ENCODE results near the gene IL36RN. TPM values are rescaled to one million over a fixed set of nuclear protein-coding genes. Genes with fewer than 3 reads are reported as not detected.

Gene IL36RN
- total RNA-seq, 4 donors from 2014 or later = not detected

DNA sequence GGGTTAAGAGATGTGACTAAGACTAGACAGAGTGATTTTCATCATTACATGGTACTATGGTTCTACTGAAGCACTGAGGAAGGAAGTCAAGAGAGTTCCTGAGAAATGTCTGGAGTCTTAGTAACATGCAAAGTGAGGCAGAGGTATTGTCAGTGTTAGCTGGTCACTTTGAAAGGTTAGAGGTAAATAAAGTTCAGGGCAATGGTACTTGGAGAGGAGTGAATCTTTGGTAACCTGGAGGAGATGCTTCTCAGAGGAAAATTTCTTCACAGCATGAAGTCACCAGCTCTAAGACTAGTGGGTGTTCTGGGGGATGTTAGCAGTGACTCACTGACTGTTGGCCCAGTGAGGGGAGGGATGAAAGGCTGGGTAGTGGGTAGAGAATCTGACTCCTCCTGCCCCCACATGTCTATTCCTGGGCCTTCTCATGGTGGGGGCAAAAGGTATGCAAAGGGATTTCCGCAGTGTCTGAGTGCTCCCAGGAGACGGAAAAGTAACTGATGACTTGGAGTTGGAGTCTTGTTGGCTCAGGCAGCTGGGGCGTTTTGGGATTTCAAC, 45.1 kb downstream of the IL36RN start:
- TF ChIP-seq, protein P1, sequence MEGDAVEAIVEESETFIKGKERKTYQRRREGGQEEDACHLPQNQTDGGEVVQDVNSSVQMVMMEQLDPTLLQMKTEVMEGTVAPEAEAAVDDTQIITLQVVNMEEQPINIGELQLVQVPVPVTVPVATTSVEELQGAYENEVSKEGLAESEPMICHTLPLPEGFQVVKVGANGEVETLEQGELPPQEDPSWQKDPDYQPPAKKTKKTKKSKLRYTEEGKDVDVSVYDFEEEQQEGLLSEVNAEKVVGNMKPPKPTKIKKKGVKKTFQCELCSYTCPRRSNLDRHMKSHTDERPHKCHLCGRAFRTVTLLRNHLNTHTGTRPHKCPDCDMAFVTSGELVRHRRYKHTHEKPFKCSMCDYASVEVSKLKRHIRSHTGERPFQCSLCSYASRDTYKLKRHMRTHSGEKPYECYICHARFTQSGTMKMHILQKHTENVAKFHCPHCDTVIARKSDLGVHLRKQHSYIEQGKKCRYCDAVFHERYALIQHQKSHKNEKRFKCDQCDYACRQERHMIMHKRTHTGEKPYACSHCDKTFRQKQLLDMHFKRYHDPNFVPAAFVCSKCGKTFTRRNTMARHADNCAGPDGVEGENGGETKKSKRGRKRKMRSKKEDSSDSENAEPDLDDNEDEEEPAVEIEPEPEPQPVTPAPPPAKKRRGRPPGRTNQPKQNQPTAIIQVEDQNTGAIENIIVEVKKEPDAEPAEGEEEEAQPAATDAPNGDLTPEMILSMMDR (IDR thresholded peaks at IDR 0.05; ENCODE audit: low read depth) = no peak

DNA sequence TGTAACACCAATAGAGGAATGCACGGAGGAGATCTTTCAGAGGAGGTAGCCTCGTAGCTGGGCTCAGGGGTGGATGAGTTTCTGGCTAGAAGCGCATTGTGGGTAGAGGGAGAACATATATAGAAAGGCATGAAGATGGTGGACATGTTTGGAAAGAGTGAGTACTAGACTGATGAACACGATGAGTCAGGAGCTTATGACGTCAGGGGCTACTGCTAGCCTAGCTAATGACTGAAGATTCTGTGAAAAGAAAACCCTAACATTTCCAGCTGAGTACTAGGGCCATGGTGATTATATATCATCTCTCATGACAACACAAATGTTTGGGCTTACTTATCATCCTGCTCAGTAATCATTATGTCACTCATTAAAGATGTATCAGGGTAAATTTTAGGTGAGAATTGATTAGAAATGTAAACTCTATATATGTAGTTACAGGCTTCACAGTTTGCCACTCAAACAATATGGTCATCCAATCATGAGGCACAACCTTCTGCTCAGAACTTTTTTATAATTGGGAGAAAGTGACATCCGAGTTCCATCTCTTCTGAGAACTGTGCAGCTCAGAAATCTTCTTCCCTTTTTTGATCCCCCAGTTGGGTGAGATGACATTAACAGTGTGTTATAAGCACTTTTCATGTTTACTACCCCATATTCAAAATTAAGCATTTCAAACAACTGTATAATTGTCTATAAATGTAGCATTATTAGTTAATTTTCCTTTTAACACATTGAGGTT, 46.2 kb downstream of the IL36RN start:
- TF ChIP-seq, protein P1 (IDR thresholded peaks at IDR 0.05; ENCODE audit: low read depth) = no peak

DNA sequence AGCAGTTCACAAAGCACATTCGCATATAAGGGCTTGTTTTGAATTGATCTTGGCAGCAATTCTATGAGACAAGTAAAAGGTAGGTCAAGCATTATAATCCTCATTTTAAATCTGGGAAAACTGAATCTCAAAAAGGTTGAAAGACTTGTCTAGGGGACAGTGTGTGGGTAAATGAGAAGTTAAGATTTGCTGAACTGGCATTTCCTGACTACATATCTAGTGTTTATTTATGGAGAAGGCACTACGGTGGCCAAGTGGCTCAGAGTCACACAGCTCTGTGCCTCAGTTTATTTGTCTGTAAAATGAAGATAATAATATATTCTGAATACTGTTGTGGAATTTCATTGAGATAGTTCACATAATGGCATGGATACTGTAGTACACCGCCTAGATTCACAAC, 52.1 kb downstream of the IL36RN start:
- TF ChIP-seq, protein P1 (IDR thresholded peaks at IDR 0.05; ENCODE audit: low read depth) = no peak

DNA sequence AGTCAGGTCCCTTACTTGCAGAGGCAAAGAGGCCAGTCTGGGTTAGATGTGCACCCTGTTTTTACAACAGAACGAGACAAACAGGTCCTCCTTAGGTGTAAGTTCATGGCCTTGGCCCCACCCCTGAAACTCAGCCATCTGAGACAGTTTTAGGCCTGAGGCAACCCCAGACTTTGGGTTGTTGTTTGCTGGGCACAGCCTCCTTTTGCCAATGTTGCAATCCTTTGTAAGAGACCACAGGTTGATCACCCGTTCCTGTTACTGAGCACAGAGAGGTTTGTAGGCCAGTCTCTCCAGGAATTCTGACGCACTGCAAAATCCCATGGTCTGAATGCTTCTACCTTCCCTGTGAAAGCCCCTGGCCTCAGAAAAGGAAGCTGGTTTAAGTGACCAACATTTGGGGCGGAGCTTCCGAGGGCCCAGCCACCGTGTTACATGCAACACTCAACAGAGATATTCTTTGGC, 52.9 kb downstream of the IL36RN start:
- TF ChIP-seq, protein P1 (IDR thresholded peaks at IDR 0.05; ENCODE audit: low read depth) = no peak

DNA sequence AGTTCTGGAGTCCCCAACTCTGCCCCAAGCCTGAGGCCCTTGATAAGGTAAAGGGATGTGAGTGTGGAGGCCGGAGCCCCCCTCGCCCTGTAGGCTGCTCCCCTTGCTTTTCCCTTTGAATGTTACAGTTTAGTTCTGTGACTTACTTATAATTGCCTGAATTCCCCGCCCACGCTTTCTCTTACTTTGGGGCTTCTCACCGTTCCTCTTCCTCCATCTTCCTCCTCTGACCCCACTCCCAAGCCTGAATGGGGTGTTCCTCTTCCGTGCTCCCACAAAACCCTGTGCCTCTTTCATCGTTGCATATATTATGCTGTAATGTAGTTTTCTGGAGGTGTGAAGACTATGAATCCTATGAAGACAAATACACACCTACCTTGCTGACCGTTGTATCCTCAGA, 53.4 kb downstream of the IL36RN start:
- TF ChIP-seq, protein P1 (IDR thresholded peaks at IDR 0.05; ENCODE audit: low read depth) = no peak

DNA sequence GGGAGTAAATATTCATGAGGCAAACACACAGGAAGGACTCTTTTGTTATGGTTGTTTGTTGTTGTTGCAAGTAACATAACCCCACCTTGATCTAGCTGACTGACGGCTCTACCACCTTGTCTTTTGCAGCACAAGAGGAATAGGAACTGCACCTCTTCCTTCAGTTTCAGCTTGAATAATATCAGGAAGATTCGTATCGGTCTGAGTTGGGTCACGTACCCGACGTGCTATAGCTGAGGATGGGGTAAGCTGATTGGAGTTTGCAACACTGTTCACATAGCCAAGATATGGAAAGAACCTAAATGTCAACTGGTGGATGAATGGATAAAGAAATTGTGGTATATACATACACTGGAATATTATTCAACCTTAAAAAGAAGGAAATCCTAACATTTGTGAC, 53.9 kb downstream of the IL36RN start:
- TF ChIP-seq, protein P1 (IDR thresholded peaks at IDR 0.05; ENCODE audit: low read depth) = no peak

DNA sequence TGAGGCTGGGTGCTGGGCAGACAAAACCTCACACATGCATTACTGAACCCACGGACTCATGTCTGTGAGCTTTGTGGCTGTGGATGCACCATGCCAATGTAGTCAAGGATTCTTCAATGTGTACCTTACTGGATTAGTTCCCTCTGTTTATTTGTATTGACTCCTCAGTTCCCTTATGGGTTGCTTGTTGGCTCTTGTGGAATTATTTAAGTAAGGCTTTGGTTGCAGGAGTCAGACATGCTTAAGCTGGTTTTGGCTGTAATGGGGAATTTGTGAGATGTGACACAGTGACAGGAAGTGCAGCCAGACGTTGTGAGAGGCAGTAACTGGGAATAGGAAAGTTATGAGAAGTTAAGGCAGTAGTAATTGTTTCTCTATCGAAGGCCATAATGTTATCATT, 54.8 kb downstream of the IL36RN start:
- TF ChIP-seq, protein P1 (IDR thresholded peaks at IDR 0.05; ENCODE audit: low read depth) = no peak

Small RNA genes within 50 kb of the gene (small RNA-seq; reads per million reads assigned to genes)
- not detected for gene RNU6-1180P

Other genes with a start within 250 kb of the IL36RN start
- gene IL1B, start 222.4 kb upstream of the IL36RN start, total RNA-seq = 1 to 10 TPM in 1 of 4 donors, not detected in 3; 1.1 TPM
- not detected for gene IL37, start 148.0 kb upstream of the IL36RN start, total RNA-seq
- gene IL36G, start 81.2 kb upstream of the IL36RN start, total RNA-seq = not detected
- gene IL36A, start 53.7 kb upstream of the IL36RN start, total RNA-seq = not detected
- not detected for gene IL36B, start 6.3 kb upstream of the IL36RN start, total RNA-seq
- gene IL1F10, start 8.8 kb downstream of the IL36RN start, total RNA-seq = not detected
- 100 to 1,000 TPM in 1 of 4 donors, 1 to 10 TPM in 2, under 1 TPM in 1; 0.98 to 105 (median 6.0) TPM for gene IL1RN, start 68.4 kb downstream of the IL36RN start, total RNA-seq
- gene PSD4, start 114.8 kb downstream of the IL36RN start, total RNA-seq = 10 to 100 TPM in 1 of 4 donors, 1 to 10 TPM in 3; 2.8 to 14.8 (median 5.6) TPM
- gene PAX8, start 219.7 kb downstream of the IL36RN start, total RNA-seq = 10 to 100 TPM in 1 of 4 donors, 1 to 10 TPM in 3; 2.8 to 10.7 (median 5.8) TPM